Measurements from ENCODE around the gene LHX2.

- TF ChIP-seq SAFB2 (IDR thresholded peaks at IDR 0.05; ENCODE audit: borderline replicate concordance, low read depth, low read length, severe bottlenecking) (no peak), CTCF (IDR thresholded peaks at IDR 0.05 in 2 of 3, conservative IDR thresholded peaks at IDR 0.05 in 1 of 3; ENCODE audit: insufficient read depth in 2 of 3, low read depth in 1 of 3, low read length in 3 of 3) (no peak), EZH2 (IDR thresholded peaks at IDR 0.05; ENCODE audit: borderline replicate concordance, low read depth, low read length) (no peak), CAMTA2 (CRISPR knock-in tag; conservative IDR thresholded peaks at IDR 0.05) (no peak), EP300 (IDR thresholded peaks at IDR 0.05; ENCODE audit: low read length) (no peak), ATF6 (CRISPR knock-in tag; IDR thresholded peaks at IDR 0.05) (no peak), NFIC (IDR thresholded peaks at IDR 0.05) (no peak), JUNB (CRISPR knock-in tag; conservative IDR thresholded peaks at IDR 0.05) (no peak), USF2 (CRISPR knock-in tag; IDR thresholded peaks at IDR 0.05) (no peak), NRF1 (conservative IDR thresholded peaks at IDR 0.05 in 1 of 2, IDR thresholded peaks at IDR 0.05 in 1 of 2) (no peak), PBX2 (CRISPR knock-in tag; IDR thresholded peaks at IDR 0.05; ENCODE audit: low read depth) (no peak), PBX2 (tag; conservative IDR thresholded peaks at IDR 0.05; ENCODE audit: low read depth) (no peak), SMC3 (conservative IDR thresholded peaks at IDR 0.05; ENCODE audit: insufficient read depth, low read depth, low read length) (no peak)
These were observed 25.0 kb downstream of the LHX2 start for GRCh38 chr9:124036578-124036977.
